Ovary (tissue), 9 donors: ENCODE results near the gene PLEKHS1. TPM values are rescaled to one million over a fixed set of nuclear protein-coding genes. Genes with fewer than 3 reads are reported as not detected.

Experiments used
- DNase-seq, 5 donors: peaks; one replicate each; pipeline ENCODE4 v3.0.0-alpha.2; 2019 to 2020
- H3K27ac ChIP-seq, 2 donors: fragments of 200-600 bp; one replicate each; pipeline versions ENCODE4 v1.5.1 to v1.8.0; 2019 to 2022
- H3K27me3 ChIP-seq: fragments of 200-600 bp; one replicate; pipeline ENCODE4 v1.8.0; 2022
- H3K36me3 ChIP-seq: fragments of 200-600 bp; sonication (generic); one replicate; pipeline ENCODE4 v1.5.1; 2019
- H3K4me1 ChIP-seq: one replicate; pipeline ENCODE4 v1.8.1; 2013; ENCODE audit warnings: mild to moderate bottlenecking, moderate library complexity; ENCODE audit not compliant: insufficient read depth
- H3K4me3 ChIP-seq: fragments of 200-600 bp; sonication (generic); one replicate; pipeline ENCODE4 v1.5.1; 2017
- H3K9me3 ChIP-seq, 2 donors: fragments of 200-600 bp in 1 of 2; sonication (generic) in 1 of 2; one replicate each; pipeline versions ENCODE4 v1.5.1 to v1.8.1; 2013 to 2019; ENCODE audit warnings: mild to moderate bottlenecking in 1 of 2, moderate library complexity in 1 of 2
- EP300 ChIP-seq: sonication (generic); formaldehyde crosslinking; IDR thresholded peaks from one replicate; pipeline ENCODE4 v1.6.1; 2017; ENCODE audit warnings: antibody characterized with exemption
- POLR2A ChIP-seq: fragments of 450-650 bp; IDR thresholded peaks from one replicate; pipeline ENCODE4 v1.6.1; 2017; ENCODE audit warnings: antibody characterized with exemption, mild to moderate bottlenecking, moderate library complexity
- WGBS, 3 donors: extraction: QIAGEN DNeasy Blood & Tissue Kit in 1 of 3; methylation state at CpG; one replicate each; pipeline versions ENCODE4 v1.1.5 to v1.1.7; 2013 to 2017; 5-methylcytosine and 5-hydroxymethylcytosine counted together
- intact Hi-C, 4 donors: fragments of 100-400 bp; cut with DNase I; formaldehyde crosslinking; loops; one replicate each; pipeline versions ENCODE4 v1.11.0 to v1.15.1; 2022 to 2023
- polyA plus RNA-seq, 2 donors: library from polyadenylated mRNA; stranded (reverse); fragments of 200-250 nt in 1 of 2; fragments of 350-450 nt in 1 of 2; fragmentation: Illumina TruSeq in 1 of 2; extraction: RNeasy Lipid Tissue Mini Kit (QIAGEN cat#74804) in 1 of 2; gene quantifications; one replicate each; pipeline ENCODE4 v1.2.3, GENCODE V29; 2013 to 2014
- total RNA-seq, 7 donors: library from RNA; depleted of rRNA in 2 of 7; stranded (reverse); fragments of >200 nt in 2 of 7; fragmentation: NEBNext Ultra II Directional in 3 of 7; extraction: Animal tissue kit (Norgen Biotek cat#: 25700) in 3 of 7; gene quantifications; one replicate each; pipeline versions ENCODE4 v1.1.0 to v1.2.4, GENCODE V29; 2016 to 2023
- TF ChIP-seq, protein P1 (sequence below), 3 donors: fragments of 450-650 bp in 2 of 3; fragments of 200-600 bp in 1 of 3; IDR thresholded peaks; one replicate each; pipeline versions ENCODE4 v1.5.1 to v1.8.0; 2016 to 2022; ENCODE audit warnings: antibody characterized with exemption in 3 of 3, mild to moderate bottlenecking in 1 of 3
- donor health status: DM: no; HTN: no; CAD: no; lungs with moderate emphysema.
- donor health status: DM: no; HTN: no; CAD: no.
- donor health status: Bipolar disorder and iron deficiency.
- donor health status: DM: yes; HTN: yes; CAD: no.
- donor health status: DM: no; HTN: no; CAD: no.
- donor health status: DM: yes; HTN: yes; CAD: no.

The PLEKHS1 gene
- total and polyA plus RNA-seq, 9 donors, result 0.01 to 5.7 (median 0.15) TPM; not detected in 2

- H3K27ac ChIP-seq, result no peak overlapping the region
- no peaks in the 10 kb centered on the region for H3K36me3 ChIP-seq
- no peaks in the 10 kb centered on the region for H3K9me3 ChIP-seq
- TF ChIP-seq POLR2A, result no peak
- TF ChIP-seq, protein P1, sequence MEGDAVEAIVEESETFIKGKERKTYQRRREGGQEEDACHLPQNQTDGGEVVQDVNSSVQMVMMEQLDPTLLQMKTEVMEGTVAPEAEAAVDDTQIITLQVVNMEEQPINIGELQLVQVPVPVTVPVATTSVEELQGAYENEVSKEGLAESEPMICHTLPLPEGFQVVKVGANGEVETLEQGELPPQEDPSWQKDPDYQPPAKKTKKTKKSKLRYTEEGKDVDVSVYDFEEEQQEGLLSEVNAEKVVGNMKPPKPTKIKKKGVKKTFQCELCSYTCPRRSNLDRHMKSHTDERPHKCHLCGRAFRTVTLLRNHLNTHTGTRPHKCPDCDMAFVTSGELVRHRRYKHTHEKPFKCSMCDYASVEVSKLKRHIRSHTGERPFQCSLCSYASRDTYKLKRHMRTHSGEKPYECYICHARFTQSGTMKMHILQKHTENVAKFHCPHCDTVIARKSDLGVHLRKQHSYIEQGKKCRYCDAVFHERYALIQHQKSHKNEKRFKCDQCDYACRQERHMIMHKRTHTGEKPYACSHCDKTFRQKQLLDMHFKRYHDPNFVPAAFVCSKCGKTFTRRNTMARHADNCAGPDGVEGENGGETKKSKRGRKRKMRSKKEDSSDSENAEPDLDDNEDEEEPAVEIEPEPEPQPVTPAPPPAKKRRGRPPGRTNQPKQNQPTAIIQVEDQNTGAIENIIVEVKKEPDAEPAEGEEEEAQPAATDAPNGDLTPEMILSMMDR (IDR thresholded peaks at IDR 0.05), result no peak
- no peak for TF ChIP-seq EP300
- no peak for DNase-seq
- H3K27me3 ChIP-seq, result no peaks in the 10 kb centered on the region
- intact Hi-C loops, result no loop called here
- 84 to 88% (median 86%) methylated on average over 8 of the region's 8 CpGs for WGBS, 3 donors
- H3K4me1 ChIP-seq, result no peaks in the 10 kb centered on the region
- no peak overlapping the region for H3K4me3 ChIP-seq
These were observed 31.1 kb upstream of the PLEKHS1 start for GRCh38 chr10:113720386-113720785.

- Histone ChIP-seq H3K27me3 (no peaks in the 10 kb centered on the region), H3K27ac (no peak overlapping the region), H3K36me3 (no peaks in the 10 kb centered on the region), H3K9me3 (no peaks in the 10 kb centered on the region), H3K4me3 (no peak overlapping the region), H3K4me1 (no peaks in the 10 kb centered on the region)
- 86 to 88% (median 86%) methylated on average over 9 of the region's 9 CpGs for WGBS, 3 donors
- no peak for DNase-seq
- intact Hi-C loops, result no loop called here
- TF ChIP-seq, protein P1 (IDR thresholded peaks at IDR 0.05), result no peak
- TF ChIP-seq POLR2A (no peak), EP300 (no peak)
These were observed 19.2 kb upstream of the PLEKHS1 start for GRCh38 chr10:113732160-113732881.

- intact Hi-C loops, result no loop called here
- no peaks in the 10 kb centered on the region for H3K36me3 ChIP-seq
- no peak for DNase-seq
- no peak for TF ChIP-seq EP300
- no peak for TF ChIP-seq POLR2A
- TF ChIP-seq, protein P1 (IDR thresholded peaks at IDR 0.05), result no peak
- H3K4me1 ChIP-seq, result no peaks in the 10 kb centered on the region
- H3K9me3 ChIP-seq, result no peaks in the 10 kb centered on the region
- WGBS, 3 donors, result 77 to 81% (median 78%) methylated on average over 4 of the region's 4 CpGs
- no peak overlapping the region for H3K27ac ChIP-seq
- H3K4me3 ChIP-seq, result no peak overlapping the region
- H3K27me3 ChIP-seq, result no peaks in the 10 kb centered on the region
These were observed 18.5 kb upstream of the PLEKHS1 start for GRCh38 chr10:113732966-113733365.

GRCh38 chr10:113733635-113734034 is 17.8 kb upstream of the PLEKHS1 start:
- Histone ChIP-seq H3K36me3 (no peaks in the 10 kb centered on the region), H3K27ac (no peak overlapping the region), H3K9me3 (no peaks in the 10 kb centered on the region), H3K4me3 (no peak overlapping the region), H3K4me1 (no peaks in the 10 kb centered on the region), H3K27me3 (no peaks in the 10 kb centered on the region)
- WGBS, 3 donors, result 81 to 92% (median 92%) methylated on average over 4 of the region's 4 CpGs
- TF ChIP-seq, protein P1 (IDR thresholded peaks at IDR 0.05), result no peak
- TF ChIP-seq POLR2A, result no peak
- no peak for TF ChIP-seq EP300
- no peak for DNase-seq
- intact Hi-C loops, result no loop called here
